ENCODE data around the gene FBLN2.

Gene FBLN2

GRCh38 chr3:13580256-13581023, 31.5 kb downstream of the FBLN2 start:
- TF ChIP-seq CTCF (IDR thresholded peaks at IDR 0.05; ENCODE audit: low read depth, low read length), result no peak
- H3K4me3 ChIP-seq (ENCODE audit: low read depth, low read length), result no peak overlapping the region

GRCh38 chr3:13581485-13582365, 32.8 kb downstream of the FBLN2 start:
- TF ChIP-seq CTCF (IDR thresholded peaks at IDR 0.05; ENCODE audit: low read depth, low read length), result no peak
- no peak overlapping the region for H3K4me3 ChIP-seq (ENCODE audit: low read depth, low read length)

- TF ChIP-seq CTCF (IDR thresholded peaks at IDR 0.05; ENCODE audit: low read depth, low read length), result no peak
These were observed 33.7 kb downstream of the FBLN2 start for GRCh38 chr3:13582366-13583250.

GRCh38 chr3:13583251-13584180, 34.6 kb downstream of the FBLN2 start:
- H3K4me3 ChIP-seq (ENCODE audit: low read depth, low read length), result no peak overlapping the region
- TF ChIP-seq CTCF (IDR thresholded peaks at IDR 0.05; ENCODE audit: low read depth, low read length), result no peak

More at GRCh38 chr3:13582366-13583250, 33.7 kb downstream of the FBLN2 start:
- H3K4me3 ChIP-seq (ENCODE audit: low read depth, low read length), result no peak overlapping the region

GRCh38 chr3:13584427-13584891, 35.5 kb downstream of the FBLN2 start:
- H3K4me3 ChIP-seq (ENCODE audit: low read depth, low read length), result no peak overlapping the region
- TF ChIP-seq CTCF (IDR thresholded peaks at IDR 0.05; ENCODE audit: low read depth, low read length), result no peak

GRCh38 chr3:13584901-13585300, 36.0 kb downstream of the FBLN2 start:
- no peak overlapping the region for H3K4me3 ChIP-seq (ENCODE audit: low read depth, low read length)
- no peak for TF ChIP-seq CTCF (IDR thresholded peaks at IDR 0.05; ENCODE audit: low read depth, low read length)
